ENCODE results near the gene UTP15.

UTP15 gene

GRCh38 chr5:73565139-73565968 is at the start of gene UTP15, which contains the start of gene ANKRA2:
TSS of gene UTP15 (plus strand) at chr5:73565743. CDS start at chr5:73567345, 1,602 bp downstream.
TSS of gene ANKRA2 (minus strand) at chr5:73565639. CDS start at chr5:73562881, 2,758 bp downstream.
- DNase-seq = peak; percentile 80

GRCh38 chr5:73519531-73520283 is 45.8 kb upstream of the UTP15 start:
- peak; percentile 69 for DNase-seq

- no peak for DNase-seq
Measured at GRCh38 chr5:73522989-73523388, 42.6 kb upstream of the UTP15 start.

- DNase-seq = no peak
Measured at GRCh38 chr5:73523861-73524260, 41.7 kb upstream of the UTP15 start.

GRCh38 chr5:73525606-73526203 is 39.8 kb upstream of the UTP15 start:
- no peak for DNase-seq

- DNase-seq = no peak
Measured at GRCh38 chr5:73528248-73528647, 37.3 kb upstream of the UTP15 start.

GRCh38 chr5:73529081-73529480 is 36.5 kb upstream of the UTP15 start:
- no peak for DNase-seq

- no peak for DNase-seq
Measured at GRCh38 chr5:73531356-73531755, 34.2 kb upstream of the UTP15 start.

GRCh38 chr5:73532195-73532594 is 33.3 kb upstream of the UTP15 start:
- DNase-seq = no peak

GRCh38 chr5:73534011-73534644 is 31.4 kb upstream of the UTP15 start:
- no peak for DNase-seq

GRCh38 chr5:73534971-73535370 is 30.6 kb upstream of the UTP15 start:
- no peak for DNase-seq

GRCh38 chr5:73539730-73540129 is 25.8 kb upstream of the UTP15 start:
- DNase-seq = no peak

GRCh38 chr5:73540192-73540591 is 25.4 kb upstream of the UTP15 start:
- no peak for DNase-seq

GRCh38 chr5:73542020-73542419 is 23.5 kb upstream of the UTP15 start:
- DNase-seq = no peak

GRCh38 chr5:73544429-73545402 is 20.8 kb upstream of the UTP15 start:
- DNase-seq = no peak

- DNase-seq = no peak
Measured at GRCh38 chr5:73545403-73545779, 20.2 kb upstream of the UTP15 start.

- no peak for DNase-seq
Measured at GRCh38 chr5:73550016-73550415, 15.5 kb upstream of the UTP15 start.

GRCh38 chr5:73552642-73553041 is 12.9 kb upstream of the UTP15 start:
- no peak for DNase-seq

- DNase-seq = no peak
Measured at GRCh38 chr5:73558950-73559349, 6.6 kb upstream of the UTP15 start.

GRCh38 chr5:73564018-73564417 is 1.5 kb upstream of the UTP15 start:
- DNase-seq = no peak

- no peak for DNase-seq
Measured at GRCh38 chr5:73564675-73565074, 868 bp upstream of the UTP15 start.

GRCh38 chr5:73565969-73566547 is 515 bp downstream of the UTP15 start:
- DNase-seq = no peak
